HG03045 (cell line): Measurements from ENCODE around the gene MPPED1.

Experiments used
- ATAC-seq: cut with Tn5 transposase; IDR thresholded peaks from one replicate; pipeline ENCODE4 v1.9.1; 2021; ENCODE audit warnings: mild to moderate bottlenecking, moderate library complexity; ENCODE audit not compliant: unreplicated experiment

The MPPED1 gene

GRCh38 chr22:43446037-43446803, 34.4 kb downstream of the MPPED1 start:
- no peak for ATAC-seq

DNA sequence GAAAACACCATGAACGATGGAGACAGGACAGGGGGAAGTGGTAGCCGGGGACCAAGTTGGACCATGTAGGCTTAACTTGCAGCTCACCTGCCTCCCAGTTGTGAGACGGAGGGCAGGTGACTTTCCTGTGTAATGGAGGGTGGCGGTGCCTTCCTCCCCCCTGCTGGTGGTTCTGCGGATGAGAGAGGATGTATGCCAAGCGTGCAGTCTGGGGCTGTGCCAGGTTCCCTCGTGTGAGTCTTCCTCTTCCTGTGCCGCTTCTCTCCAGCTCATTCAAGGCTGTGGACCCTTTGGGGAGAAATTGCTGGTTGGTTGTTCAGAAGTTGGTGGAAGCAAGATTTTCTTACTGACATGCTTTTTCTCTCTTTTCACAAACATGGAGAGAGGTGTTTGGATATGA, 35.1 kb downstream of the MPPED1 start:
- no peak for ATAC-seq

GRCh38 chr22:43447380-43447779, 35.6 kb downstream of the MPPED1 start:
- no peak for ATAC-seq

GRCh38 chr22:43448048-43448447, 36.2 kb downstream of the MPPED1 start:
- ATAC-seq, result no peak

GRCh38 chr22:43449205-43449830, 37.5 kb downstream of the MPPED1 start:
- no peak for ATAC-seq

DNA sequence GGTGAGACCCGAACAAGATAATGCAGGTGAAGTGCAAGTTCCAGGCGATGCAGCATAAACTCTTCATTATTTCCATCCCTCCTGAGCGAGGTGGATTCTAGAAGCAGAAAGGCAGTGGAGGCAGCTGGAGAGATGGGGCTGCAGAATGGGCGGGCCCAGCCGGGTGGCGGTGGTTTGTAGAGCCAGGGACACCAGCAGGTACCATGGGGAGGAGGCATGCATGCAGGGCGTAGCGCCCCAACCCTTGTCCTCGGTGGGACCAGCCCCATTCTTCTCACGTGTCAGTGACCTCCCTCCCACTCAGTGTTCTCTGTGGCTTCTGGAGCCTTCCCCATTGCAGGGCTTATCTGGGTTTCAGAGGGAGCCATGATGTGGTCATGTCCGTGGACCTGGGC, 38.0 kb downstream of the MPPED1 start:
- ATAC-seq, result no peak

DNA sequence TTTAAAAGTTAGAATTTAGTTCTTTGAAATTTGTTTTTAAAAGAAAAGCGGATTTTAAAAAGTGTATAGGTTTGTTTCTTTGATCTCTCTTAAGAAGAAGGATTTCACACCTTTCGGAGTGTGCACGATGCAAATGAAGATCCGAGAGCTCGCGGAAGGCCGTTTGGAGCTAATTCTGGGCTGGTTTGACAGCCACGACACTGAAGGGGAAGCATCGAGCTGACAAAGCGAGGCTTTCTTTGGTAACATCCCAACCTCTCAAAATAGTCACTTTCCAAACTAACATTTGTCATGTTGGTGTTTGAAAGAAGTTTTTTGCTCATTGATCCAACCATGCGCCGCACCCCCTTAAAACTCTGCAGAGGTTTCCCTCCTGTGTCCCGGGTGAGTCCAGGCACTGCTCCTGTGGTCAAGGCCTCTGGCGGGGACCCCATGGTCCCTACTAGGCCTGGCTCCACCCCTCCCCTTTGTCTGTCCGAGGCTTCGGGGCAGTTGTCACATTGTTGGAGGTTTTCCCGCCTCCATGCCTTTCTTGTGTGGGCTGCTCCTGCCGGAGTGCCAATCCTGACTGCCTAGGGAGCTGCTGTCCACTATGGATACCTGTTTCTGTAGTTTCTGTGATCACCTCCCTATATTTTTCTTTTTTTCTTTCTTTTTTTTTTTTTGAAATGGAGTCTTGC, 39.7 kb downstream of the MPPED1 start:
- ATAC-seq, result no peak

DNA sequence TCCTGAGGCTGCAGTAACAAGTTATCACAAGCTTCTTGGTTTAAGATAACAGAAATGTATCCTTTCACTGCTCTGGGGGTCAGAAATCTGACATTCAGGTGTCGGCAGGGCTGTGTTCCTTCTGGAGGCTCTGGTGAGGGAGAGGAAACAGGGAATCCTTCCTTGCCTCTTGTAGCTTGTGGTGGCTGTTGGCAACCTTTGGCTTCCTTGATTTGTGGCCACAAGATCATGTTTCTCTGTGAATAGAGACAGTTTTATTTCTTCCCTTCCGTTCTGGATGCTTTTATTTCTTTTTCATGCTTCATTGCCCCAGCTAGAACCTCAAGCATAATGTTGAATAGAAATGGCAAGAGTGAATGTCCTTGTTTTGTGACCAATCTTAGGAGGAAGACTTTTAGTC, 44.0 kb downstream of the MPPED1 start:
- no peak for ATAC-seq

GRCh38 chr22:43457002-43457401, 45.2 kb downstream of the MPPED1 start:
- no peak for ATAC-seq

DNA sequence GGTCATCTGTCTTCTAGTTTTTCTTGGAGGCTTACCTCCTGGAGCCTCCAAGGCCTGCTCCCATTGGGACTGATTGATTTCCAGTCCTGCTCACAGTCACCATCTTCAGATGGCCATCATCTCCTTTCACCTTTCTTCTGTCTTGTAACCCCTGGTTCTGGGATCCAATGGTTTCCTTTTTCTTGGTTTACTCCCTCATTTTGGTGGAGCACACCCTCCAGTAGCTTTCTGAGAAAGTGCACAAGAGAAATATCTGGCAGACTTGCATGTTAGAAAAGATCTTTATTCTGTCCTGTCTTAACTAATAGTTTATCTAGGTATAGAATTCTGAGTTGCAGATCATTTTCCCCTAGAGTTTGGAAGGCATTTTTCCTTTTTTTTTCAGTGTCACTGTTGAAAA, 50.9 kb downstream of the MPPED1 start:
- ATAC-seq, result no peak

DNA sequence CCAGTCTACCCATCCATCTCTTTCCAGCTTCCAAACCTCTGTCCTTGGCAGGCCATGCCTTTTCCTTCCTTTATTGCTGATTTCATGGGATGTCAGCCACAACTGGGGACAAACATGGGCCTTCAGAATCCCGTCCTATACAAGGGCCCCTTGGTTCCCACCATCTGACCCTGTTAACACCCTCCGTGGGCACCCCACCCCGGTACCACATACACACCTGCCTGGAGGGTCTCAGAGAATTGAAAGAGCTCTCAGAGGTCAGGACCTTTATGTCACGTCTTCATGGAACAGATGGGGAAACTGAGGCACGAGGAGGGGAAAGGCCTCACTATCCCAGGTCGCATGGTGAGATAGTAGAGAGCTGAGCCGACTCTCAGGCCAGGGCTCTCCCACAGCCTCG, 53.0 kb downstream of the MPPED1 start:
- no peak for ATAC-seq

- ATAC-seq, result no peak
These were observed 53.6 kb downstream of the MPPED1 start for GRCh38 chr22:43465291-43466015.

GRCh38 chr22:43466710-43467109, 54.9 kb downstream of the MPPED1 start:
- no peak for ATAC-seq

DNA sequence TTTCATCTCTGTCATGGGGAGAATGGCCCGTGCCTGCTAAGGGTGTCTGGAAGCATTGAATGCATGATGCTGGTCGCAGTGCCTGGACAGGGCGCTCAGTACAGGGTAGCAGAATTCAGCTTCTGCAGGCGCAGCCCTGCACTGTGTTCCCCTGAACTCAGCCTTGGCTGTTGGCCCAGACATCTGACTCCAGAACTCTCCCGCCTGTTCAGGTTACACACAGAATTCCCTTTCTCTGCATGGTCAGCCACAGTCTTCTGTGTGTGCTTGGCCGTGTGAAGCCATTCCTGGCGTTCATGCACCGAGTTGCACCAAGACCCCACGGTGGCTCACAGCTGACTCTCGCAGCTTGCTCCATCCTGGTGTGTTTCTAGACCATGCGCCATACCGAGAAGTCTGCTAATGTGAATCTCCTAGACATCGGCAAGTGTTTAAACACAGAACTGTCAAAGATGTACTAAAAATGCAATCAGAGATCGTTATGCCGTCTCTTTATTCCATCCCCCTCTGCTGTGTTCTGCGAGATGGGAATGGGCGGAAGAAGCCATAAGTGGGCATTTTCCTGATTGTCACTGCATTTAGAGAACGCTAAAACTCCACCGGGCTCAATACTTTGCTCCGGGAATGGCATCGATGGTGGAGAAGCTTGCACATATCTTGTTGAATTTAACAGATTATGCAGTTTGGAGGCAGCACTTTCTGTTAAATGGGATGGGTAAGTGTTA, 55.6 kb downstream of the MPPED1 start:
- ATAC-seq, result no peak

GRCh38 chr22:43470253-43470652, 58.4 kb downstream of the MPPED1 start:
- no peak for ATAC-seq

DNA sequence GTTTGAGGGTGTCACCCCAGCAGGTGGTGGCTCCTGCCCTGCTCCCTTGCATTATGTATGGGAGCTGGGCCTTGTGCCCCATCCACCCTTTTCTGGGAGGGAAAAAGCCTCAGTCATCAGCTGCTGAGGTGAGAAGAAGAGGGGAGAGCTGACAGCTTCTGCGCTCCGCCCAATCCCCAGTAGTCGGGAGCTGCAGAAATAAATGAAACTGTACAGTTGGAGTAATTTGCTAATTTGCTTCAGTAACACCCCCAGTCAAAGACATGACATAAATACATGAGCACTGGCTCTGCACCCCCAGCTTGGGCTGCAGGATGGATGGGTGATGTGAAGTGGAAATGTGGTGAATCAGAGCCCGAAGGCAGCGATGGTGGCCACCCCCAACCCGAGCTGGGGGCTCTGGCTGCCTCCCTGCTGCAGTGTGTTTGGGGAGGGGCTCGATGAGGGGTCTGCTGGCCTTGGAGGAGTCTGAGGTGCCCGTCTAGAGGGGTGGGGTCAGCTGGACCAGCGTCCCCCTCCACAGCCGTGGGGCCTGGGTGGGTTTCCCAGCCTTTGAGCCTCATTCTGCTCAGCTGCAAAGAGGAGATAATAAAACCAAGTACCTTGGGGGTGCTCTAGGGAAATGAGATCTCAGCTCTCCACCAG, 59.2 kb downstream of the MPPED1 start:
- no peak for ATAC-seq

GRCh38 chr22:43471606-43472135, 59.9 kb downstream of the MPPED1 start:
- no peak for ATAC-seq

DNA sequence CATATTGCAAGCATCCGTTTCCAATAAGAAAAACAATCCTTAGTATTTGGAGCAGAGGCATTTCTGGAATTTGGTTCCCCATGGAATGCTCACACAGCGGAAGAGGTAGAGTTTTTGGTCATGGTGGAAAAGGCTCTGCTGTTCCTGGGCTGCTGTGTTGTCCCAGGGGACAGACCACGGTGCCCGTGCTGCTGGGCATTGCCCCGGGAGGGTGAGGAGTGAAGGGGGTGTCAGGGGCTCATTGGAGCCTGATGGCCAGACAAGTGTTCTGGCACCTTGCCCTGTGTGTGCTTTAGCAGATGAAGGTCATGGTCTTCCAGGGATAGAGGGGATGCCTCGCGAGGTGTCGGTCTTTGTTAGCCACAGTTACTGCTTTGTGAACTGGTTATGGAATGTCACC, 61.2 kb downstream of the MPPED1 start:
- ATAC-seq, result no peak

DNA sequence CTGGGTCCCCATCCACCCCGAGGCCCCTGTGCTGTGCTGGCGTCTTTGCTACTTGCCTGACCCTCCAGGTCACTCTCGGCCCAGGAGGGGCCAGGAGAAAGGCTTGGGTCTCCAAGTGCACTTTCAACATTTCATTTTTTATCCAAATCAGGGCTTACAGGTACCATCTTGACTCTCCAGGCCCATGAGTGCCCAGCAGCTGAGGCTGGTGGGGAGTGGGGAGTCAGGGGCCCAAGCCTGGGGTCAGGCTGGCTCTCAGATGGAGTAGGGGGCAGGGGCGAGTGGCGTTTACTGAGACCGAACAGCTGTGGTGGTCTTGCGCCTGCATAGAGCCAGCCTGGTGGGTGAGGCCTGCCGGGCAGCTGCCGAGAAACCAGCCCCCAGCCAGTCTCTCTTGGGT, 61.6 kb downstream of the MPPED1 start:
- no peak for ATAC-seq
